K562 (cell line): ENCODE measurements around the gene RPS6KL1. TPM values are rescaled to one million over a fixed set of nuclear protein-coding genes. Genes with fewer than 3 reads are reported as not detected.
A peak's percentile ranks its signal among the peaks of the same experiment; 100 is the strongest.

ENCODE experiments used
- ATAC-seq: fragments of 200-7000 bp; cut with Tn5 transposase; 3 replicates; pipeline ENCODE4 v1.9.1; 2020; ENCODE audit warnings: moderate library complexity
- BruUV-seq: library from RNA; stranded (reverse); fragments of 400-500 nt; replicated peaks from 2 replicates; lab custom pipeline; 2021; lab: Mats Ljungman, UMichigan
- CTCF ChIA-PET: fragments of 300-600 bp; formaldehyde crosslinking; extraction: SDS; loops from one replicate; lab custom pipeline; 2021; ENCODE audit warnings: low intra/inter-chr PET ratio; lab: Yijun Ruan, JAX
- POLR2A ChIA-PET: fragments of 300-600, 350-650 bp; sonication (Branson Sonifier 250); formaldehyde crosslinking; extraction: SDS; loops from one replicate; lab custom pipeline; 2021; ENCODE audit warnings: antibody characterized with exemption, inconsistent platforms; lab: Yijun Ruan, JAX
- DNase-seq, 4 experiments: peaks; one replicate each; pipeline versions ENCODE4 v3.0.0 to v3.0.0-alpha.2; 2011 to 2018; ENCODE audit warnings: low spot score in 3 of 4, mixed read lengths in 3 of 4; ENCODE audit errors: extremely low read depth in 1 of 4
- FAIRE-seq: peaks from 2 replicates; lab custom pipeline; 2011; peaks lifted over from hg19 to GRCh38; lab: Jason Lieb, UNC
- H2AFZ ChIP-seq: 2 replicates; pipeline ENCODE4 v1.6.0; 2011; ENCODE audit warnings: low read depth, low read length, control low read depth, inconsistent platforms
- H3K27ac ChIP-seq: fragments of 200-600 bp; 3 replicates; pipeline ENCODE4 v1.8.0; 2011; ENCODE audit warnings: low read depth, mild to moderate bottlenecking, control low read depth, inconsistent platforms, low read length, moderate library complexity, mixed read lengths; ENCODE audit errors: extremely low read depth
- H3K27me3 ChIP-seq, 2 experiments: fragments of 300-600 bp in 1 of 2; 2 replicates in 1 of 2; 3 replicates in 1 of 2; pipeline versions ENCODE4 v1.6.0 to v1.8.0; 2011; ENCODE audit warnings: inconsistent platforms in 2 of 2, low read length in 2 of 2, mild to moderate bottlenecking in 1 of 2, mixed read lengths in 1 of 2, moderate library complexity in 1 of 2; ENCODE audit not compliant: control insufficient read depth in 2 of 2, insufficient read depth in 2 of 2
- H3K36me3 ChIP-seq: fragments of 300-600 bp; 3 replicates; pipeline ENCODE4 v1.8.0; 2011; ENCODE audit warnings: mild to moderate bottlenecking, low read length, inconsistent platforms; ENCODE audit not compliant: control insufficient read depth, insufficient read depth
- H3K4me1 ChIP-seq, 2 experiments: fragments of 200-600 bp in 1 of 2; replicated peaks in 1 of 2; 2 replicates in 1 of 2; 3 replicates in 1 of 2; pipeline versions ENCODE4 v1.5.1 to v1.8.0; 2011; ENCODE audit warnings: inconsistent platforms in 2 of 2, low read length in 2 of 2, mild to moderate bottlenecking in 1 of 2, mixed read lengths in 1 of 2, moderate library complexity in 1 of 2; ENCODE audit not compliant: control insufficient read depth in 2 of 2, insufficient read depth in 2 of 2
- H3K4me2 ChIP-seq: 2 replicates; pipeline ENCODE4 v1.6.1; 2011; ENCODE audit warnings: low read length, control low read depth, inconsistent platforms, mixed read lengths; ENCODE audit not compliant: insufficient read depth
- H3K4me3 ChIP-seq: fragments of 200-600 bp; sonication (generic), shearing (Covaris generic); 2 replicates; pipeline ENCODE4 v1.5.1; 2016; ENCODE audit warnings: control low read depth, inconsistent platforms
- H3K79me2 ChIP-seq: fragments of 200-600 bp; 3 replicates; pipeline ENCODE4 v1.8.0; 2011; ENCODE audit warnings: low read length, inconsistent platforms; ENCODE audit not compliant: control insufficient read depth, insufficient read depth
- H3K9ac ChIP-seq, 2 experiments: 2 replicates each; pipeline versions ENCODE4 v1.6.0 to v1.6.1; 2011; ENCODE audit warnings: low read depth in 2 of 2, low read length in 2 of 2, control low read depth in 1 of 2, inconsistent platforms in 1 of 2, mild to moderate bottlenecking in 1 of 2, mixed read lengths in 1 of 2; ENCODE audit not compliant: insufficient read depth in 1 of 2
- H3K9me1 ChIP-seq: one replicate; pipeline ENCODE4 v1.6.0; 2011; ENCODE audit warnings: inconsistent platforms, mild to moderate bottlenecking, low read length, moderate library complexity; ENCODE audit not compliant: control insufficient read depth, insufficient read depth
- H3K9me3 ChIP-seq: replicated peaks from 2 replicates; pipeline ENCODE4 v1.5.1; 2011; ENCODE audit warnings: low read depth, low read length, inconsistent platforms; ENCODE audit not compliant: control insufficient read depth, insufficient read depth
- H4K20me1 ChIP-seq: replicated peaks from 2 replicates; pipeline ENCODE4 v1.6.1; 2011; ENCODE audit warnings: low read length, inconsistent platforms, mixed read lengths; ENCODE audit not compliant: control insufficient read depth, insufficient read depth
- CBX3 ChIP-seq, 2 experiments: IDR thresholded peaks; 1 replicate in 1 of 2; 2 replicates in 1 of 2; pipeline ENCODE4 v1.6.1; 2012; ENCODE audit warnings: inconsistent platforms in 2 of 2, low read length in 2 of 2, borderline replicate concordance in 1 of 2, control low read depth in 1 of 2
- HDAC6 ChIP-seq: IDR thresholded peaks from 2 replicates; pipeline ENCODE4 v1.6.1; 2012; ENCODE audit warnings: low read depth, mild to moderate bottlenecking, control low read depth, inconsistent platforms, low read length, moderate library complexity
- JUNB ChIP-seq: fragments of 450-650 bp; formaldehyde crosslinking; conservative IDR thresholded peaks from 2 replicates; pipeline ENCODE4 v1.4.0; 2020; ENCODE audit warnings: mild to moderate bottlenecking
- MYNN ChIP-seq, 2 experiments: sonication (generic); formaldehyde crosslinking in 1 of 2; IDR thresholded peaks; 2 replicates each; pipeline versions ENCODE4 v1.5.0 to v1.6.1; 2016 to 2020; ENCODE audit warnings: antibody characterized with exemption in 1 of 2, missing genetic modification reagents in 1 of 2
- TCF3 ChIP-seq: sonication (generic); formaldehyde crosslinking; IDR thresholded peaks from 2 replicates; pipeline ENCODE4 v1.4.0; 2020; ENCODE audit warnings: mild to moderate bottlenecking, missing genetic modification reagents
- ZBTB5 ChIP-seq: fragments of 450-650 bp; IDR thresholded peaks from 2 replicates; pipeline ENCODE4 v1.6.1; 2017; ENCODE audit warnings: antibody characterized with exemption
- WGBS: fragments of 100-300 bp; shearing (Covaris generic); methylation state at CpG from one replicate; pipeline ENCODE4 v1.1.6; 2016; ENCODE audit warnings: low coverage, mixed read lengths; ENCODE audit not compliant: insufficient coverage; ENCODE audit errors: missing lambda C conversion rate; 5-methylcytosine and 5-hydroxymethylcytosine counted together
- in situ Hi-C: fragments of 300-500 bp; cut with MboI; formaldehyde crosslinking; loops from 4 replicates; pipeline ENCODE4 v1.15.0; 2018; ENCODE audit warnings: inconsistent platforms, mixed read lengths
- intact Hi-C: fragments of 100-400 bp; cut with micrococcal nuclease; formaldehyde crosslinking; loops from 2 replicates; pipeline ENCODE4 v1.14.2; 2022
- polyA plus RNA-seq, 8 experiments: library from polyadenylated mRNA; depleted of rRNA in 4 of 8; stranded (reverse) in 5 of 8; unstranded in 3 of 8; fragments of >200 nt; fragmentation: Nextera tagmentation in 2 of 8; fragmentation: Illumina TruSeq in 1 of 8; extraction: Ambion mirVana in 2 of 8; extraction: Trizol in 1 of 8; gene quantifications; 2 replicates each; pipeline versions ENCODE4 v1.2.1 to v1.2.3, GENCODE V29; 2011 to 2014; ENCODE audit warnings: inconsistent platforms in 1 of 8, missing spikeins in 1 of 8
- total RNA-seq, 7 experiments: library from RNA; depleted of rRNA in 6 of 7; stranded (reverse); fragments of >200 nt in 6 of 7; fragmentation: Illumina TruSeq in 2 of 7; extraction: Trizol in 2 of 7; gene quantifications; 2 replicates each; pipeline versions ENCODE4 v1.2.1 to v1.2.3, GENCODE V29; 2011 to 2021; ENCODE audit warnings: low replicate concordance in 1 of 7
- TF ChIP-seq, protein P1 (sequence below): fragments of 250-450 bp; sonication (Bioruptor Pico); IDR thresholded peaks from 2 replicates; pipeline ENCODE4 v1.4.0; 2020; ENCODE audit warnings: mild to moderate bottlenecking, moderate library complexity, borderline replicate concordance

The RPS6KL1 gene
- total and polyA plus RNA-seq, 9 of the 15 experiments (the other 6 are each of a cell fraction or from before 2014, with no cell fraction given) = 0.91 to 15.5 (median 8.1) TPM

GRCh38 chr14:74956280-74957072, 33.4 kb upstream of the RPS6KL1 start:
- ChIA-PET CTCF (no interaction called here), POLR2A (interaction anchor here (1.3 kb wide), 1 partner anchor 8 kb away, joined by 8 read pairs; no protein-coding TSS in a partner anchor)
- H3K9me1 ChIP-seq = no peaks in the 10 kb centered on the region
- no peaks in the 10 kb centered on the region for H3K36me3 ChIP-seq
- H3K4me1 ChIP-seq = peaks cover 0 to 39% of the 10 kb centered on the region in 2 experiments; a peak in 3 of 5 replicates
- H3K4me3 ChIP-seq = no peak overlapping the region
- intact Hi-C loops (no loop called here), in situ Hi-C loops (no loop called here)
- H3K9me3 ChIP-seq = no peaks in the 10 kb centered on the region
- no peaks in the 10 kb centered on the region for H3K79me2 ChIP-seq
- peak overlapping the region in 1 of 2 experiments; percentile 87; a peak in 2 of 4 replicates for H3K9ac ChIP-seq
- WGBS = 48% methylated on average over 11 of the region's 24 CpGs
- no peaks in the 10 kb centered on the region for H3K27me3 ChIP-seq
- 0 out of 2 replicates have a peak overlapping the region, but pooled peaks have one; percentile 24 for H2AFZ ChIP-seq
- H3K27ac ChIP-seq = no peak overlapping the region
- H3K4me2 ChIP-seq = no peak overlapping the region
- no peaks in the 10 kb centered on the region for H4K20me1 ChIP-seq
- DNase-seq (no peak), ATAC-seq (no peak), FAIRE-seq (no peak)
- no TSS peak for BruUV-seq
- TF ChIP-seq HDAC6 = no peak

GRCh38 chr14:74956027-74956279, 32.9 kb upstream of the RPS6KL1 start:
- H3K79me2 ChIP-seq = no peaks in the 10 kb centered on the region
- WGBS = 76% methylated on average over 4 of the region's 9 CpGs
- no TSS peak for BruUV-seq
- no peaks in the 10 kb centered on the region for H3K9me3 ChIP-seq
- in situ Hi-C loops = no loop called here
- H3K4me1 ChIP-seq = peaks cover 0 to 43% of the 10 kb centered on the region in 2 experiments; a peak in 3 of 5 replicates
- no peaks in the 10 kb centered on the region for H3K9me1 ChIP-seq
- CTCF ChIA-PET = no interaction called here
- peak overlapping the region; percentile 52 for H3K4me2 ChIP-seq
- no peaks in the 10 kb centered on the region for H3K36me3 ChIP-seq
- DNase-seq = no peak
- H3K9ac ChIP-seq = peak overlapping the region; percentile 34 to 87; a peak in 3 of 4 replicates
- no peak for ATAC-seq
- H3K27ac ChIP-seq = no peak overlapping the region
- 0 out of 2 replicates have a peak overlapping the region, but pooled peaks have one; percentile 43 for H3K4me3 ChIP-seq
- peak overlapping the region; percentile 72; the same call in 1 of the 2 replicates for H2AFZ ChIP-seq
- no peaks in the 10 kb centered on the region for H4K20me1 ChIP-seq
- no peak for FAIRE-seq
- no peaks in the 10 kb centered on the region for H3K27me3 ChIP-seq
- POLR2A ChIA-PET = interaction anchor here (1.3 kb wide), 1 partner anchor 9 kb away, joined by 8 read pairs; no protein-coding TSS in a partner anchor
- intact Hi-C loops = no loop called here
- TF ChIP-seq JUNB (CRISPR knock-in tag) (no peak), CBX3 (IDR thresholded peaks at IDR 0.05; ENCODE audit: borderline replicate concordance in 1 of 2, low read length in 2 of 2) (no peak), ZBTB5 (no peak), TCF3 (no peak), MYNN (IDR thresholded peaks at IDR 0.05) (no peak), MYNN (CRISPR knock-in tag; IDR thresholded peaks at IDR 0.05) (no peak)
- TF ChIP-seq, protein P1, sequence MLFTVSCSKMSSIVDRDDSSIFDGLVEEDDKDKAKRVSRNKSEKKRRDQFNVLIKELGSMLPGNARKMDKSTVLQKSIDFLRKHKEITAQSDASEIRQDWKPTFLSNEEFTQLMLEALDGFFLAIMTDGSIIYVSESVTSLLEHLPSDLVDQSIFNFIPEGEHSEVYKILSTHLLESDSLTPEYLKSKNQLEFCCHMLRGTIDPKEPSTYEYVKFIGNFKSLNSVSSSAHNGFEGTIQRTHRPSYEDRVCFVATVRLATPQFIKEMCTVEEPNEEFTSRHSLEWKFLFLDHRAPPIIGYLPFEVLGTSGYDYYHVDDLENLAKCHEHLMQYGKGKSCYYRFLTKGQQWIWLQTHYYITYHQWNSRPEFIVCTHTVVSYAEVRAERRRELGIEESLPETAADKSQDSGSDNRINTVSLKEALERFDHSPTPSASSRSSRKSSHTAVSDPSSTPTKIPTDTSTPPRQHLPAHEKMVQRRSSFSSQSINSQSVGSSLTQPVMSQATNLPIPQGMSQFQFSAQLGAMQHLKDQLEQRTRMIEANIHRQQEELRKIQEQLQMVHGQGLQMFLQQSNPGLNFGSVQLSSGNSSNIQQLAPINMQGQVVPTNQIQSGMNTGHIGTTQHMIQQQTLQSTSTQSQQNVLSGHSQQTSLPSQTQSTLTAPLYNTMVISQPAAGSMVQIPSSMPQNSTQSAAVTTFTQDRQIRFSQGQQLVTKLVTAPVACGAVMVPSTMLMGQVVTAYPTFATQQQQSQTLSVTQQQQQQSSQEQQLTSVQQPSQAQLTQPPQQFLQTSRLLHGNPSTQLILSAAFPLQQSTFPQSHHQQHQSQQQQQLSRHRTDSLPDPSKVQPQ (CRISPR knock-in tag) = no peak
